ENCODE data around the gene SON.
"Not testable (repeated sequence)": the region's sequence is repeated elsewhere in the genome, so short reads cannot be mapped to it uniquely, and the experiment has no call there.

The SON gene, protein sequence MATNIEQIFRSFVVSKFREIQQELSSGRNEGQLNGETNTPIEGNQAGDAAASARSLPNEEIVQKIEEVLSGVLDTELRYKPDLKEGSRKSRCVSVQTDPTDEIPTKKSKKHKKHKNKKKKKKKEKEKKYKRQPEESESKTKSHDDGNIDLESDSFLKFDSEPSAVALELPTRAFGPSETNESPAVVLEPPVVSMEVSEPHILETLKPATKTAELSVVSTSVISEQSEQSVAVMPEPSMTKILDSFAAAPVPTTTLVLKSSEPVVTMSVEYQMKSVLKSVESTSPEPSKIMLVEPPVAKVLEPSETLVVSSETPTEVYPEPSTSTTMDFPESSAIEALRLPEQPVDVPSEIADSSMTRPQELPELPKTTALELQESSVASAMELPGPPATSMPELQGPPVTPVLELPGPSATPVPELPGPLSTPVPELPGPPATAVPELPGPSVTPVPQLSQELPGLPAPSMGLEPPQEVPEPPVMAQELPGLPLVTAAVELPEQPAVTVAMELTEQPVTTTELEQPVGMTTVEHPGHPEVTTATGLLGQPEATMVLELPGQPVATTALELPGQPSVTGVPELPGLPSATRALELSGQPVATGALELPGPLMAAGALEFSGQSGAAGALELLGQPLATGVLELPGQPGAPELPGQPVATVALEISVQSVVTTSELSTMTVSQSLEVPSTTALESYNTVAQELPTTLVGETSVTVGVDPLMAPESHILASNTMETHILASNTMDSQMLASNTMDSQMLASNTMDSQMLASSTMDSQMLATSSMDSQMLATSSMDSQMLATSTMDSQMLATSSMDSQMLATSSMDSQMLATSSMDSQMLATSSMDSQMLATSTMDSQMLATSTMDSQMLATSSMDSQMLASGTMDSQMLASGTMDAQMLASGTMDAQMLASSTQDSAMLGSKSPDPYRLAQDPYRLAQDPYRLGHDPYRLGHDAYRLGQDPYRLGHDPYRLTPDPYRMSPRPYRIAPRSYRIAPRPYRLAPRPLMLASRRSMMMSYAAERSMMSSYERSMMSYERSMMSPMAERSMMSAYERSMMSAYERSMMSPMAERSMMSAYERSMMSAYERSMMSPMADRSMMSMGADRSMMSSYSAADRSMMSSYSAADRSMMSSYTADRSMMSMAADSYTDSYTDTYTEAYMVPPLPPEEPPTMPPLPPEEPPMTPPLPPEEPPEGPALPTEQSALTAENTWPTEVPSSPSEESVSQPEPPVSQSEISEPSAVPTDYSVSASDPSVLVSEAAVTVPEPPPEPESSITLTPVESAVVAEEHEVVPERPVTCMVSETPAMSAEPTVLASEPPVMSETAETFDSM (N-terminal part only)

DNA sequence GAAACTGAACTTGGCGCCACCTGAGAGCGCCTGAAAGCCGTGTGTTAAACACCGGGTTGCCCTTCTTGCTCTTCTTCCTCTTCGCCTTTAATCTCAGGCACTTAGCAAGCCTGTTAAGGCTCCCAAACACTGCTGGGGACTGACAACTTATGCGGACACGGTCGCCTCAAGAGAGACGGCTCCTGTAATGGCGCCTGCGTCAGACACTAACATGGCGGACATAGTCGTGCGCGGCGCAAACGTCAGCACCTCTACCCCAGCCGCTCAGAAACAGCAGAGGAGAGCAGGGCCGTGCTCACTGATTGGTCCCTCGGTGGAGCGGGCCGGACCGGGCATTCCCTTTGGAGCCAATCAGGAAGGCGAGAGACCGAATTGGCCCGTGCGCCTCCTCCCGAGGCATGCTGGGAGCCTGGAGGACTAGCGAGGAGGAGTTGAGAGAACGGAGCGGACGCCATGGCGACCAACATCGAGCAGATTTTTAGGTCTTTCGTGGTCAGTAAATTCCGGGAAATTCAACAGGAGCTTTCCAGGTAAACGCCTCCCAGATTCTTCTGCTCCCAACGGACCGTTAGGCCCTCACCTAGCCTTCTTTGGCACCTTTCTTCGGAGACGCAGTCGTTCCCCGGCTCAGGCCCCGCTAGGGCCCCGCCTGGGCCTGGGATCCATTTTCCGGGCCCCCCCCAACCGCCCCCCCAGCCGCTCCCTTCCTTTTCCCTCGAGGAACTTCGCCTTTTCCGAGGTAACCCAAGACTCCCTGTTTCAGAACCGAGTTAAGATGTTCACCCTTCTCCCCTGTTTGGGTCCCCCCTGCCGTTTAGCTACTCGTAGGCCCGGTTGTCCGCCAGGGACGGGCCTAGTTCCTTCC is at the start of gene SON:
TSS of gene SON (plus strand) at position 399 of the 865 bp plus-strand sequence. CDS start at position 454, 55 bp downstream.
- Histone ChIP-seq H3K9me3 (ENCODE audit: control insufficient read depth, low read length) (no peaks in the 10 kb centered on the region), H3K9ac (ENCODE audit: low read length) (peak within 1 kb of the TSS; percentile 100)

DNA sequence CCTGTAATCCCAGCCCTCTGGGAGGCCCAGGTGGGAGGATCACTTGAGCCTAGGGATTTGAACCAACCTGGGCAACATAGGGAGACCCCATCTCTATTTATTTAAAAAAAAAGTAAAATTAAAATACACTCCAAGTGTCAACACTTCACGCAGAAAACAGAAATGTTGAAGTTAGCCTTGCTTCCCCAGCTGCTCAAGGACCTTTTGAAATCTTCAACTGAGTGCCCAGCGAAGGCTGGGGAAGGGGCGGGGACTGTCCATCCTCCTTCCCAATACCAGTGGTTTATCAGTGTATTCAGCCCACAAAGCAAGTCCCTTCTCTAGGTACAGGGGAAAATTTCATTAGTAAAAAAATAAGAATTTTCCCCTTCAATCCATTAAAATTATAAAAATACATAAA is 49.1 kb upstream of the SON start:
- no peak overlapping the region for H3K4me3 ChIP-seq (ENCODE audit: low read length)
- H3K36me3 ChIP-seq (ENCODE audit: control insufficient read depth, insufficient read depth, low read length): no peaks in the 10 kb centered on the region
- no peaks in the 10 kb centered on the region for H3K9me3 ChIP-seq (ENCODE audit: control insufficient read depth, low read length)
- no peak overlapping the region for H3K9ac ChIP-seq (ENCODE audit: low read length)
- H3K4me1 ChIP-seq (ENCODE audit: control insufficient read depth, insufficient read depth, low read length): no peaks in the 10 kb centered on the region
- H3K27me3 ChIP-seq (ENCODE audit: control insufficient read depth, insufficient read depth, low read length): no peaks in the 10 kb centered on the region

More for the DNA sequence above, at the start of gene SON:
- peaks cover 21% of the 10 kb centered on the region for H3K4me1 ChIP-seq (ENCODE audit: control insufficient read depth, insufficient read depth, low read length)
- no peaks in the 10 kb centered on the region for H3K36me3 ChIP-seq (ENCODE audit: control insufficient read depth, insufficient read depth, low read length)
- no peaks in the 10 kb centered on the region for H3K27me3 ChIP-seq (ENCODE audit: control insufficient read depth, insufficient read depth, low read length)
- peak within 1 kb of the TSS; percentile 94 for H3K4me3 ChIP-seq (ENCODE audit: low read length)

- no peaks in the 10 kb centered on the region for H3K4me1 ChIP-seq (ENCODE audit: control insufficient read depth, insufficient read depth, low read length)
- no peaks in the 10 kb centered on the region for H3K9me3 ChIP-seq (ENCODE audit: control insufficient read depth, low read length)
- H3K9ac ChIP-seq (ENCODE audit: low read length): no peak overlapping the region
- H3K27me3 ChIP-seq (ENCODE audit: control insufficient read depth, insufficient read depth, low read length): no peaks in the 10 kb centered on the region
- no peaks in the 10 kb centered on the region for H3K36me3 ChIP-seq (ENCODE audit: control insufficient read depth, insufficient read depth, low read length)
- H3K4me3 ChIP-seq (ENCODE audit: low read length): no peak overlapping the region
Observed at GRCh38 chr21:33495743-33496142, 47.1 kb upstream of the SON start.

DNA sequence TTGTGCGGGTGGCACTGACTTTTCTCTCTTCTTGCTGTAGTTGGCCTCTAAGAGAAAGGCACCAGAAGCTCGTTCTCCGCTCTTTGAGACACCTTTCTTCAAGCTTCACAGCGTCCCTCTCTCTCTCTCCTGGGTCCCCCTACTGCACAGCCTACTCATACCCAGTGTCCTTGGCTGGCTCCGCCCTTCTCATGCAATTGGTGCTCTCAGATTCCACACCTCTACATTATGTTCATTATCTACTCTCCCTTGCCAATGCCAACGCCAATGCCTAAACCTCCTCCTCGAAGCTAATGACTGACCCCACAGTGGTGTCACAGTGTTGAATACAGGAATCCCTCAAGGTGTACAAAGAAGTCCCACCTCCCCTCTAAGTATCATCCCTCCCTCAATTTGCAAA is 46.5 kb upstream of the SON start:
- Histone ChIP-seq H3K4me1 (ENCODE audit: control insufficient read depth, insufficient read depth, low read length) (no peaks in the 10 kb centered on the region), H3K9me3 (ENCODE audit: control insufficient read depth, low read length) (no peaks in the 10 kb centered on the region), H3K4me3 (ENCODE audit: low read length) (no peak overlapping the region), H3K36me3 (ENCODE audit: control insufficient read depth, insufficient read depth, low read length) (no peaks in the 10 kb centered on the region), H3K9ac (ENCODE audit: low read length) (no peak overlapping the region), H3K27me3 (ENCODE audit: control insufficient read depth, insufficient read depth, low read length) (no peaks in the 10 kb centered on the region)

DNA sequence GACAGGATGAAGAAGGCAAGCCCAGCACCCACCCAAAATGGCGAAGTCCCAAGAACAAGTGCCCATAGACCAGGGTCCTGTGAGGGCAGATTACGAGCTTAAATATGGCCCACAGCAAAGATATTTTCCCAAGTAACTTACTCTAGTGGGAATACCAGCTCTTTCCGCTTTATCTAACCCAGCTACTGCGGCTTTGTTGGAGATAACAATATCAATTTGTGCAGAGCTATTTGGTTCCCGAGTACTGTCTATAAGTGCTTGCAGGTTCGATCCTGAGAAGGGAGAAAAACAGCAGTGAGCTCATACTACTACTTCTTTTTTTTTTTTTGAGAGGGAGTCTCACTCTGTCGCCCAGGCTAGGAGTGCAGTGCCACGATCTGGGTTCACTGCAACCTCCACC is 37.0 kb upstream of the SON start:
- Histone ChIP-seq H3K36me3 (ENCODE audit: control insufficient read depth, insufficient read depth, low read length) (no peaks in the 10 kb centered on the region), H3K9me3 (ENCODE audit: control insufficient read depth, low read length) (no peaks in the 10 kb centered on the region), H3K9ac (ENCODE audit: low read length) (no peak overlapping the region), H3K4me1 (ENCODE audit: control insufficient read depth, insufficient read depth, low read length) (no peaks in the 10 kb centered on the region), H3K27me3 (ENCODE audit: control insufficient read depth, insufficient read depth, low read length) (no peaks in the 10 kb centered on the region), H3K4me3 (ENCODE audit: low read length) (no peak overlapping the region)

DNA sequence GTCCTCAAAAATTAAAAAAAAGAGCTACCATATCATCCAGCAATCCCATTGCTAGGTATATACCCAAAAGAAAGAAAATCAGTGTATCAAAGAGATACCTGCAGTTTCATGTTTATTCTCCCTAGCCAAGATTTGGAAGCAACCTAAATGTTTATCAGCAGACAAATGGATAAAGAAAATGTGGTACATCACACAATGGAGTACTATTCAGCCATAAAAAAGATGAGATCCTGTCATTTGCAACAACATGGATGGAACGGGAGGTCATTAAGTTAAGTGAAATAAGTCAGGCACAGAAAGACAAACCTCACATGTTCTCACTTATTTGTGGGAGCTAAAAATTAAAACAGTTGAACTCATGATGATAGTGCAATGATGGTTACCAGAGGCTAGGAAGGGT is 35.8 kb upstream of the SON start:
- H3K9me3 ChIP-seq (ENCODE audit: control insufficient read depth, low read length); H3K36me3 ChIP-seq (ENCODE audit: control insufficient read depth, insufficient read depth, low read length); H3K4me3 ChIP-seq (ENCODE audit: low read length); H3K9ac ChIP-seq (ENCODE audit: low read length); H3K27me3 ChIP-seq (ENCODE audit: control insufficient read depth, insufficient read depth, low read length); H3K4me1 ChIP-seq (ENCODE audit: control insufficient read depth, insufficient read depth, low read length): not testable (repeated sequence)

- Histone ChIP-seq H3K36me3 (ENCODE audit: control insufficient read depth, insufficient read depth, low read length) (no peaks in the 10 kb centered on the region), H3K9ac (ENCODE audit: low read length) (no peak overlapping the region), H3K9me3 (ENCODE audit: control insufficient read depth, low read length) (no peaks in the 10 kb centered on the region), H3K27me3 (ENCODE audit: control insufficient read depth, insufficient read depth, low read length) (no peaks in the 10 kb centered on the region), H3K4me3 (ENCODE audit: low read length) (no peak overlapping the region), H3K4me1 (ENCODE audit: control insufficient read depth, insufficient read depth, low read length) (no peaks in the 10 kb centered on the region)
Observed at GRCh38 chr21:33510826-33511225, 32.0 kb upstream of the SON start.

GRCh38 chr21:33511639-33512038 is 31.2 kb upstream of the SON start:
- Histone ChIP-seq H3K4me1 (ENCODE audit: control insufficient read depth, insufficient read depth, low read length) (no peaks in the 10 kb centered on the region), H3K36me3 (ENCODE audit: control insufficient read depth, insufficient read depth, low read length) (peaks cover 5% of the 10 kb centered on the region), H3K9ac (ENCODE audit: low read length) (no peak overlapping the region), H3K27me3 (ENCODE audit: control insufficient read depth, insufficient read depth, low read length) (no peaks in the 10 kb centered on the region), H3K9me3 (ENCODE audit: control insufficient read depth, low read length) (no peaks in the 10 kb centered on the region), H3K4me3 (ENCODE audit: low read length) (no peak overlapping the region)

GRCh38 chr21:33512481-33512880 is 30.4 kb upstream of the SON start:
- peaks cover 5% of the 10 kb centered on the region for H3K36me3 ChIP-seq (ENCODE audit: control insufficient read depth, insufficient read depth, low read length)

DNA sequence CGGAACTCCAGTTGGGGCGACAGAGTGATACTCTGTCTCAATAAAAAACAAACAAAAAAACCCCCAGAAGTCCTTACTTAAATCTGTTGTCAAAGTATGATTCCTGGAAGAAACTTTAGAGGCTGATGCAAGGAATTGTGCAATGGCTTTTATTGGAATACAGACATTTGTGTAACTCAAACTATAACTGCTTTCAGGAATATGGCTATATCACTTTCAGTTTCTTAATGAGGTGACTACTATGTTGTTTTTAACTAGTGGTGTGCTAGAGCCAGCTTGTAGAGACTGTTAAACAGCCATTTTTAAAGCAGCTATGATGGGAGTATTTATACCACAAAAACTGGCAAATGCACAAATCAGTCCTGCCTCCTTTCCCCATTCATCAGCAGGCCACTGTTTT is 28.6 kb upstream of the SON start:
- H3K9me3 ChIP-seq (ENCODE audit: control insufficient read depth, low read length): no peaks in the 10 kb centered on the region
- no peaks in the 10 kb centered on the region for H3K4me1 ChIP-seq (ENCODE audit: control insufficient read depth, insufficient read depth, low read length)
- no peak overlapping the region for H3K4me3 ChIP-seq (ENCODE audit: low read length)
- H3K9ac ChIP-seq (ENCODE audit: low read length): no peak overlapping the region
- peaks cover 5% of the 10 kb centered on the region for H3K36me3 ChIP-seq (ENCODE audit: control insufficient read depth, insufficient read depth, low read length)
- H3K27me3 ChIP-seq (ENCODE audit: control insufficient read depth, insufficient read depth, low read length): no peaks in the 10 kb centered on the region

More at GRCh38 chr21:33512481-33512880, 30.4 kb upstream of the SON start:
- Histone ChIP-seq H3K4me3 (ENCODE audit: low read length) (no peak overlapping the region), H3K9ac (ENCODE audit: low read length) (no peak overlapping the region), H3K4me1 (ENCODE audit: control insufficient read depth, insufficient read depth, low read length) (no peaks in the 10 kb centered on the region), H3K9me3 (ENCODE audit: control insufficient read depth, low read length) (no peaks in the 10 kb centered on the region), H3K27me3 (ENCODE audit: control insufficient read depth, insufficient read depth, low read length) (no peaks in the 10 kb centered on the region)

DNA sequence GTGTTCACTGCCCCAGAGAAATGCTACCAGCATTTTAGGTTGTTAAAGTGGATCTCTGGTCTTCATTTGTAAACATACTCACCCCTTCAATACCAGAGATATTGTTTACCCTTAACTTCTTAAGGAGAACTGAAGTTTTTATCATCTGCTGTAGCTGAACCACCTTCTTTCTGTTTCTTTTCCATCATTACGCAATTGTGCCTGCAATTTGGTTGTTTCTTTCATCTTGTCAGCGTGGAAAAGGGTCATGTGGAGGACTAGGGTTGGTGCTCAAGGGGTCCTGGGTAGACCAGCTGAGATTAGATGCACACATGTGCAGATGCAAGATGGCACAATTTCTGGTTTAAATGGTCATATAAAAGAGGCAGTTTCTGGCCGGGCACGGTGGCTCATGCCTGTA is 23.9 kb upstream of the SON start:
- no peaks in the 10 kb centered on the region for H3K27me3 ChIP-seq (ENCODE audit: control insufficient read depth, insufficient read depth, low read length)
- peaks cover 5% of the 10 kb centered on the region for H3K36me3 ChIP-seq (ENCODE audit: control insufficient read depth, insufficient read depth, low read length)
- H3K9me3 ChIP-seq (ENCODE audit: control insufficient read depth, low read length): no peaks in the 10 kb centered on the region
- H3K4me3 ChIP-seq (ENCODE audit: low read length): no peak overlapping the region
- H3K9ac ChIP-seq (ENCODE audit: low read length): no peak overlapping the region
- no peaks in the 10 kb centered on the region for H3K4me1 ChIP-seq (ENCODE audit: control insufficient read depth, insufficient read depth, low read length)
